ENCODE data around the gene CCL18. TPM values are rescaled to one million over a fixed set of nuclear protein-coding genes. Genes with fewer than 3 reads are reported as not detected.

The CCL18 gene
- total RNA-seq, 1 experiment from 2014 or later: not detected

DNA sequence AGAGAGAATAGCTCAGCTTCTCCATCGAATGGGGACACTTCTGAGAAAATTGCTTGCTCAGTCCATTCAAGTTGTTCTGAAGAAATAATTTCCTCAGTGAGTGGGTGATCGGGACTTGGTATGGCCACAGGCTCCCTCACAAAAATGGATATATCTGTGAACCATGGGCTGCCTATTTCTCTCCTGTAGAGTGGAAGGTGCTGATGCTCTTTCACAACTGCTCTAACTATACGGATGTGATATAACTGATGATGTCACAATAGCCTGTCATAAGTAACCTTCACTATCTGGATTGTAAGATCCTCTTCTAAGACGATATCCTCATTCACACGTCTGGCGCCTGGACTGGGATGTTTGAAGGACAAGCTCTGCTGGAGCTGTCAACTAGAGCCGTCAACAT, 4.7 kb upstream of the CCL18 start:
- no peak overlapping the region for H3K27ac ChIP-seq (ENCODE audit: low read length)
- H4K20me1 ChIP-seq (ENCODE audit: insufficient read depth, low read depth, low read length): no peaks in the 10 kb centered on the region
- no peaks in the 10 kb centered on the region for H3K36me3 ChIP-seq (ENCODE audit: insufficient read depth, low read length)
- H3K9me3 ChIP-seq (ENCODE audit: low read length): no peaks in the 10 kb centered on the region
- H3K4me1 ChIP-seq (ENCODE audit: low read length): no peaks in the 10 kb centered on the region
- H3K4me3 ChIP-seq (ENCODE audit: low read length): no peak overlapping the region
- no peak for DNase-seq
- no peaks in the 10 kb centered on the region for H3K9me2 ChIP-seq (replicated peaks; ENCODE audit: insufficient read depth, low read length)
- no peak overlapping the region for H3K4me2 ChIP-seq (ENCODE audit: low read depth, low read length, poor library complexity, severe bottlenecking)
- no peak overlapping the region for H3K9ac ChIP-seq (ENCODE audit: low read length)
- H2AFZ ChIP-seq (ENCODE audit: low read length): no peak overlapping the region
- H3K27me3 ChIP-seq (ENCODE audit: low read length): peaks cover 2% of the 10 kb centered on the region; the same call in 1 of the 2 replicates
- H3K79me2 ChIP-seq (ENCODE audit: low read length): no peaks in the 10 kb centered on the region

DNA sequence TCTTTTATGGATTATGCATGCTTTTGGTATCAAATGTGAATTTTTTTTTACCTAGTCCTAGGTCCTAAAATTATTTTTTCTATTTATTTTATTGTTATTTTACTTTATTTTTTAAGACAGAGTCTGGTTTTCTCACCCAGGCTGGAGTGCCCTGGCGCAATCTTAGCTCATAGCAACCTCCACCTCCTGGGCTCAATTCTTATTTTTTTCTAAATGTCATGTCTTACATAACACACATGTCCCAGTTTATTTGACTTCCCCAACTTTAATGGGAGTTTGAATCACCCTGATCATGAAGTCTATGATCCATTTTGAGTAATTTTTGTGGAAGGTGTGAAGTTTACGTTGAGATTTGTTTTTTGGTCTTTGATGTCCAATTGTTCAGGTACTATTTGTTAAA, 3.3 kb upstream of the CCL18 start:
- H3K79me2 ChIP-seq (ENCODE audit: low read length): no peaks in the 10 kb centered on the region
- H3K4me2 ChIP-seq (ENCODE audit: low read depth, low read length, poor library complexity, severe bottlenecking): no peak overlapping the region
- H3K4me3 ChIP-seq (ENCODE audit: low read length): no peak overlapping the region
- no peaks in the 10 kb centered on the region for H3K4me1 ChIP-seq (ENCODE audit: low read length)
- H3K27me3 ChIP-seq (ENCODE audit: low read length): peaks cover 2% of the 10 kb centered on the region; the same call in 1 of the 2 replicates
- no peak overlapping the region for H2AFZ ChIP-seq (ENCODE audit: low read length)
- no peaks in the 10 kb centered on the region for H3K9me3 ChIP-seq (ENCODE audit: low read length)
- H3K27ac ChIP-seq (ENCODE audit: low read length): no peak overlapping the region
- no peaks in the 10 kb centered on the region for H4K20me1 ChIP-seq (ENCODE audit: insufficient read depth, low read depth, low read length)
- no peaks in the 10 kb centered on the region for H3K9me2 ChIP-seq (replicated peaks; ENCODE audit: insufficient read depth, low read length)
- DNase-seq: no peak
- no peaks in the 10 kb centered on the region for H3K36me3 ChIP-seq (ENCODE audit: insufficient read depth, low read length)
- no peak overlapping the region for H3K9ac ChIP-seq (ENCODE audit: low read length)

DNA sequence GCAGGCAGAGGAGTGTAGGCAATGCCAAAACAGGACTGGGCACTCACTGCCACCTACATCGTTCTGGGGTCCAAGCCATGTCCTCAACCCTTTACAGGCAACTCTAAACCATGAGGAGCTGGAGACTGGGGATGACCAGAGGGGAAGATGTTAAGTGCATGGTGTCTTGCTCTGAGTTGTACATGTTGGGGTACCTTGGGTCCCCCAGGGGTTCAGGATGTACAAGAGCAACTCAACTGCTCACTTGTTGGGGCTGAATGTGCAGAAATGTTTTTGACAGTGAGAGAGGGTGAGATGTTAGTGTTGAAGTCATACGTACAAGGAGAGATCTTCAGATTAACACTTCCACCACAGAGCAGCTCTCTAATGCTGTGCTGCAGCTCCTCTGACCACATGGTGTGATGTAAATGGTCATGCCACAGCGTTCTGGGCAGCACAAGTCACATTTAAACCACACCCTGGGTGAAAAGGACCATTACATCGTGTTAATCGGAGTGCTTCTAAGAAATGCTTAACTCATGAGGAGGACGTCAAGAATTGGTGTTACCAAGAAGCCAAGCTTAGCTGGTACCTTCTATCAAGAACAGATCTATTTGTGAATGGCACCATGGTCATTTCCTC, 2.4 kb downstream of the CCL18 start:
- DNase-seq: no peak

DNA sequence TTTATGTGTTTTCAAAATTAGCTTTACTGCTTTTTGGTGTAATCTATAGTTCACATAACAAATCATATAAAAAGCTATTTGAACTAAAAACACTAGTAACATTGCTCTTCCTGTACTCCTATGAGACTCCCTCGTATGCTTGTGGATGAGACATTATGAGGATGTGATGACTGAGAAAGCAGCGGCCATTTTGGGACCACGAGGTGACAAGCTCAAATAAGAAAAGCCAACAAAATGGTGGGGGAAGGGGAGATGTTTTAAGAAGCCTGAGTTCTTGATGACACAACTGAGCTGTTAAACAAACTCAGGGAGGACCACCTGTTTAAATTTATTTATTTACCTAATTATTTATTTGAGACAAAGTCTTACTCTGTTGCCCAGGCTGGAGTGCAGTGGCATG, 4.5 kb downstream of the CCL18 start:
- H3K27me3 ChIP-seq (ENCODE audit: low read length): 0 out of 2 replicates have a peak, but pooled peaks cover 2% of the 10 kb centered on the region
- H3K4me1 ChIP-seq (ENCODE audit: low read length): peaks cover 9% of the 10 kb centered on the region
- H3K9me2 ChIP-seq (replicated peaks; ENCODE audit: insufficient read depth, low read length): no peaks in the 10 kb centered on the region
- H3K9ac ChIP-seq (ENCODE audit: low read length): no peak overlapping the region
- no peak overlapping the region for H3K27ac ChIP-seq (ENCODE audit: low read length)
- H3K36me3 ChIP-seq (ENCODE audit: insufficient read depth, low read length): no peaks in the 10 kb centered on the region
- H2AFZ ChIP-seq (ENCODE audit: low read length): no peak overlapping the region
- no peak overlapping the region for H3K4me2 ChIP-seq (ENCODE audit: low read depth, low read length, poor library complexity, severe bottlenecking)
- no peaks in the 10 kb centered on the region for H3K9me3 ChIP-seq (ENCODE audit: low read length)
- no peak overlapping the region for H3K4me3 ChIP-seq (ENCODE audit: low read length)
- no peaks in the 10 kb centered on the region for H3K79me2 ChIP-seq (ENCODE audit: low read length)
- no peak for DNase-seq
- H4K20me1 ChIP-seq (ENCODE audit: insufficient read depth, low read depth, low read length): no peaks in the 10 kb centered on the region

More for the DNA sequence above, 2.4 kb downstream of the CCL18 start:
- no peaks in the 10 kb centered on the region for H3K79me2 ChIP-seq (ENCODE audit: low read length)
- no peak overlapping the region for H3K4me2 ChIP-seq (ENCODE audit: low read depth, low read length, poor library complexity, severe bottlenecking)
- H3K4me3 ChIP-seq (ENCODE audit: low read length): no peak overlapping the region
- no peak overlapping the region for H3K27ac ChIP-seq (ENCODE audit: low read length)
- H3K27me3 ChIP-seq (ENCODE audit: low read length): peaks cover 2% of the 10 kb centered on the region; the same call in 1 of the 2 replicates
- no peaks in the 10 kb centered on the region for H4K20me1 ChIP-seq (ENCODE audit: insufficient read depth, low read depth, low read length)
- H3K4me1 ChIP-seq (ENCODE audit: low read length): no peaks in the 10 kb centered on the region
- H2AFZ ChIP-seq (ENCODE audit: low read length): no peak overlapping the region
- H3K9me3 ChIP-seq (ENCODE audit: low read length): no peaks in the 10 kb centered on the region
- H3K9me2 ChIP-seq (replicated peaks; ENCODE audit: insufficient read depth, low read length): no peaks in the 10 kb centered on the region
- H3K36me3 ChIP-seq (ENCODE audit: insufficient read depth, low read length): no peaks in the 10 kb centered on the region
- no peak overlapping the region for H3K9ac ChIP-seq (ENCODE audit: low read length)

DNA sequence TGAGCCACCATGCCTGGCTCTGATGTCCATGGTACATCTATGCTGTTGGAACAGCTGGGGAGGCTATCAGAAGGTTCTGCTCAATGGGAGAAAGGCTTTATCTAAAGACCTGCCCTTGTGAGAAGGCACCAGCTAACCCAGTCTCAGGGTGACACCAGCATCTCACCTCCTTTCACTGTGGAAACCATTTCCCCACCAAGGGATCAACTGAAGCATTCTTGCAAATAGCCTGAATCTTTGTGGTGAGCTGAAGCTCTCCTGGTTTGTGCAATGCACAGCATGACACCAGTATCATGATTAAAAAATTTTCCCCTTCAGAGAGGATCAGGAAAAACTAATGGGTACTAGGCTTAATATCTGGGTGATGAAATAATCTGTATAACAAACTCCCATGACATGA, 5.1 kb downstream of the CCL18 start:
- Histone ChIP-seq H3K4me3 (ENCODE audit: low read length) (no peak overlapping the region), H3K9ac (ENCODE audit: low read length) (no peak overlapping the region), H2AFZ (ENCODE audit: low read length) (no peak overlapping the region), H3K27me3 (ENCODE audit: low read length) (0 out of 2 replicates have a peak, but pooled peaks cover 2% of the 10 kb centered on the region), H3K79me2 (ENCODE audit: low read length) (no peaks in the 10 kb centered on the region), H3K9me2 (replicated peaks; ENCODE audit: insufficient read depth, low read length) (no peaks in the 10 kb centered on the region), H3K4me2 (ENCODE audit: low read depth, low read length, poor library complexity, severe bottlenecking) (no peak overlapping the region), H3K27ac (ENCODE audit: low read length) (no peak overlapping the region), H3K9me3 (ENCODE audit: low read length) (no peaks in the 10 kb centered on the region), H3K4me1 (ENCODE audit: low read length) (peaks cover 9% of the 10 kb centered on the region), H4K20me1 (ENCODE audit: insufficient read depth, low read depth, low read length) (no peaks in the 10 kb centered on the region), H3K36me3 (ENCODE audit: insufficient read depth, low read length) (no peaks in the 10 kb centered on the region)
- no peak for DNase-seq

DNA sequence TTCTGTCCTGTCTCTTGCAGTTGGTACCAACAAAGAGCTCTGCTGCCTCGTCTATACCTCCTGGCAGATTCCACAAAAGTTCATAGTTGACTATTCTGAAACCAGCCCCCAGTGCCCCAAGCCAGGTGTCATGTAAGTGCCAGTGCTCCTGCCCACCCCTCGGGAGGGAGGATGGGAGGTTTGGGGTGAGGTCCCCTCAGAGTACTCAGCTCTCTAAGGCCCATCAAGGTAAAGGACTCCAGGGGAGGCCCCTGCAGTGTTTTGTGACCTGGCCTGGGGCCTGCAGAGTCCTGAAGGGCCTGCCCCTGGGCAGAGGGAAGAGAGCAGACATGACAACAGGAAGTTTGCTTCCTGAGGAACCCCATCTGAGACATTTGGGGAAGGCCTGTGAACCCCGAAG, 6.4 kb downstream of the CCL18 start:
- Histone ChIP-seq H2AFZ (ENCODE audit: low read length) (no peak overlapping the region), H3K9ac (ENCODE audit: low read length) (no peak overlapping the region), H3K4me1 (ENCODE audit: low read length) (peaks cover 9% of the 10 kb centered on the region), H3K79me2 (ENCODE audit: low read length) (no peaks in the 10 kb centered on the region), H3K4me2 (ENCODE audit: low read depth, low read length, poor library complexity, severe bottlenecking) (no peak overlapping the region), H3K9me3 (ENCODE audit: low read length) (no peaks in the 10 kb centered on the region), H3K4me3 (ENCODE audit: low read length) (no peak overlapping the region), H3K27ac (ENCODE audit: low read length) (no peak overlapping the region), H4K20me1 (ENCODE audit: insufficient read depth, low read depth, low read length) (no peaks in the 10 kb centered on the region), H3K27me3 (ENCODE audit: low read length) (no peaks in the 10 kb centered on the region), H3K9me2 (replicated peaks; ENCODE audit: insufficient read depth, low read length) (no peaks in the 10 kb centered on the region), H3K36me3 (ENCODE audit: insufficient read depth, low read length) (no peaks in the 10 kb centered on the region)
- no peak for DNase-seq

DNA sequence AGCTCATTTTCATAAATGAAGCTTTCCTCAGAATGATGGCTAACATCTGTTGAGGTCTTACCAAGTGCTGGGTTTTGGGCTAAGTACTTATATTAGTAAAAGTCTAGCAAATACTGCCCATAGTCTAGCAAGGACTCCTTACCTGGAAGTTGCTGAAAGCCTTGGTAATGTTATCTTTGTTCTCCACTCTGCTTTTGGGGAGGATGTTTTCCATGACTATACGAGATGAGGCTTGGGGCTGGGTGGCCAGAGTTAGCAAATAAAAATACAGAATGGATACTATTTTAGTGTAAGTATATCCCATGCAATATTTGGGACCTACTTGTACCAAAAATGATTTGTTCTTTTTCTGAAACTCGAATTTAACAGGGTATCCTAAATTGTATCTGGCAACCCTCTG, 7.7 kb downstream of the CCL18 start:
- H3K27me3 ChIP-seq (ENCODE audit: low read length): no peaks in the 10 kb centered on the region
- DNase-seq: no peak

DNA sequence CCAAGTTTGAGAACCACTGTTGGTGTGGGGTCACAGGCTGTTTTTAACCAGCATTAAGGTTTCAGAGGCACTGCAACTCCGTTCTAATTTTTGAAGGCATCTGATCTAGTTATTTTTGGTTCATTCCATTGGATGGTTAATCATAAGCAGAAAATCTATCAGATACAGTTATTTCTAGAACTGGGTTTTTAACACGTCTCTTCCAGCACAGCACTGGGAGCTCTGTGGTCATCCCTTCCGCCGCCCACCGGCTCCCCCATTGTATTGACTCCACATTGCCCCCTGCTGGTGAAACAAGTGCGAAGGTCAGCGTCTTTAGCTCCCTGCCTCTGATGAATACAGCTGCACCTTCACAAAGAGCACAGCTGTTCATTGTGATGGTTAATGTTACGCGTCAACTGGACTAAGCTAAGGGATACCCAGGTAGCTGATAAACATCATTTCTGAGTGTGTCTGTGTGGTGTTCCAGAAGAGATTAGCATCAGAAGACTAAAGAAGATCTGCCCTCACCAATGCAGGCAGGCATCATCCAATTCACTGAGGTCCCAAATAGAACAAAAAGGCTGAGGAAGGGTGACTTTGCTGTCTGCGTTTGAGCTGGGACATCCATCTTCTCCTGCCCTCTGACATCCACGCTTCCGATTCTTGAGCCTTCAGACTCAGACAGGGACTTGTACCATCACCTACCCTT, 8.5 kb downstream of the CCL18 start:
- peak; percentile 87 for DNase-seq
- peaks cover 19% of the 10 kb centered on the region for H3K4me1 ChIP-seq (ENCODE audit: low read length)
- H3K9ac ChIP-seq (ENCODE audit: low read length): no peak overlapping the region
- no peak overlapping the region for H3K27ac ChIP-seq (ENCODE audit: low read length)
- no peaks in the 10 kb centered on the region for H3K9me2 ChIP-seq (replicated peaks; ENCODE audit: insufficient read depth, low read length)
- no peak overlapping the region for H3K4me3 ChIP-seq (ENCODE audit: low read length)
- H3K27me3 ChIP-seq (ENCODE audit: low read length): no peaks in the 10 kb centered on the region
- no peaks in the 10 kb centered on the region for H4K20me1 ChIP-seq (ENCODE audit: insufficient read depth, low read depth, low read length)
- no peaks in the 10 kb centered on the region for H3K36me3 ChIP-seq (ENCODE audit: insufficient read depth, low read length)
- no peak overlapping the region for H2AFZ ChIP-seq (ENCODE audit: low read length)
- H3K9me3 ChIP-seq (ENCODE audit: low read length): no peaks in the 10 kb centered on the region
- no peak overlapping the region for H3K4me2 ChIP-seq (ENCODE audit: low read depth, low read length, poor library complexity, severe bottlenecking)
- H3K79me2 ChIP-seq (ENCODE audit: low read length): no peaks in the 10 kb centered on the region

More for the DNA sequence above, 7.7 kb downstream of the CCL18 start:
- Histone ChIP-seq H3K4me2 (ENCODE audit: low read depth, low read length, poor library complexity, severe bottlenecking) (no peak overlapping the region), H3K79me2 (ENCODE audit: low read length) (no peaks in the 10 kb centered on the region), H3K9me2 (replicated peaks; ENCODE audit: insufficient read depth, low read length) (no peaks in the 10 kb centered on the region), H3K4me1 (ENCODE audit: low read length) (peaks cover 11% of the 10 kb centered on the region), H3K9ac (ENCODE audit: low read length) (no peak overlapping the region), H4K20me1 (ENCODE audit: insufficient read depth, low read depth, low read length) (no peaks in the 10 kb centered on the region), H3K4me3 (ENCODE audit: low read length) (no peak overlapping the region), H3K9me3 (ENCODE audit: low read length) (no peaks in the 10 kb centered on the region), H2AFZ (ENCODE audit: low read length) (no peak overlapping the region), H3K36me3 (ENCODE audit: insufficient read depth, low read length) (no peaks in the 10 kb centered on the region), H3K27ac (ENCODE audit: low read length) (no peak overlapping the region)

All from Karpas-422 (cell line).